Esophagus muscularis mucosa (tissue), 4 donors: ENCODE results near the gene FRMD5. TPM values are rescaled to one million over a fixed set of nuclear protein-coding genes. Genes with fewer than 3 reads are reported as not detected.

Source experiments
- DNase-seq: peaks from one replicate; pipeline ENCODE4 v3.0.0-alpha.2; 2017; ENCODE audit errors: extremely low spot score
- H3K27ac ChIP-seq, 4 donors: fragments of 200-600 bp; sonication (generic); replicated peaks in 1 of 4; 1 replicate in 3 of 4; 2 replicates in 1 of 4; pipeline ENCODE4 v1.5.1; 2016 to 2019; ENCODE audit warnings: mild to moderate bottlenecking in 1 of 4
- H3K27me3 ChIP-seq, 4 donors: fragments of 200-600 bp; sonication (generic); one replicate each; pipeline versions ENCODE4 v1.5.1 to v1.6.0; 2016 to 2019
- H3K36me3 ChIP-seq, 4 donors: fragments of 200-600 bp; sonication (generic); one replicate each; pipeline ENCODE4 v1.5.1; 2016 to 2019
- H3K4me1 ChIP-seq, 4 donors: fragments of 200-600 bp; sonication (generic); one replicate each; pipeline ENCODE4 v1.5.1; 2016 to 2019
- H3K4me3 ChIP-seq, 4 donors: fragments of 200-600 bp; sonication (generic); 1 replicate in 2 of 4; 2 replicates in 2 of 4; pipeline ENCODE4 v1.5.1; 2016 to 2019; ENCODE audit warnings: mild to moderate bottlenecking in 4 of 4, moderate library complexity in 1 of 4
- H3K9me3 ChIP-seq, 4 donors: fragments of 200-600 bp; sonication (generic); 1 replicate in 3 of 4; 2 replicates in 1 of 4; pipeline ENCODE4 v1.5.1; 2016 to 2019
- CTCF ChIP-seq, 3 experiments: fragments of 200-600 bp in 2 of 3; fragments of 450-650 bp in 1 of 3; sonication (generic) in 2 of 3; IDR thresholded peaks; one replicate each; pipeline ENCODE4 v1.5.1; 2017 to 2019; ENCODE audit warnings: antibody characterized with exemption in 3 of 3, mild to moderate bottlenecking in 2 of 3, moderate library complexity in 1 of 3
- EP300 ChIP-seq: sonication (generic); formaldehyde crosslinking; IDR thresholded peaks from one replicate; pipeline ENCODE4 v1.6.1; 2017; ENCODE audit warnings: antibody characterized with exemption
- POLR2A ChIP-seq: fragments of 450-650 bp; IDR thresholded peaks from one replicate; pipeline ENCODE4 v1.6.1; 2017; ENCODE audit warnings: antibody characterized with exemption, moderate library complexity, mild to moderate bottlenecking, low read depth
- POLR2AphosphoS5 ChIP-seq, 2 donors: sonication (generic); formaldehyde crosslinking; IDR thresholded peaks; one replicate each; pipeline ENCODE4 v1.6.1; 2017; ENCODE audit warnings: antibody characterized with exemption in 2 of 2
- WGBS: methylation state at CpG from one replicate; pipeline ENCODE4 v1.1.5; 2018; 5-methylcytosine and 5-hydroxymethylcytosine counted together
- intact Hi-C: fragments of 100-400 bp; cut with DNase I; formaldehyde crosslinking; loops from one replicate; pipeline ENCODE4 v1.15.1; 2023
- total RNA-seq, 4 donors: library from RNA; depleted of rRNA; stranded (reverse); fragments of >200 nt; gene quantifications; one replicate each; pipeline versions ENCODE4 v1.1.0 to v1.2.1, GENCODE V29; 2016

The FRMD5 gene
- total RNA-seq, 4 donors from 2014 or later, result 0.42 to 1.4 (median 0.67) TPM

- no peak overlapping the region for H3K27ac ChIP-seq
- intact Hi-C loops, result loop anchor here (5.0 to 10.0 kb wide), 2 partner anchors 167 to 315 kb away; no protein-coding TSS in a partner anchor
- H3K36me3 ChIP-seq, result no peaks in the 10 kb centered on the region
- TF ChIP-seq POLR2A (no peak), POLR2AphosphoS5 (IDR thresholded peaks at IDR 0.05) (no peak), EP300 (no peak), CTCF (IDR thresholded peaks at IDR 0.05) (no peak)
- H3K4me1 ChIP-seq, result peaks cover 0 to 5% (median under 1%) of the 10 kb centered on the region in 4 donors
- no peak overlapping the region for H3K4me3 ChIP-seq
- H3K27me3 ChIP-seq, result no peaks in the 10 kb centered on the region
- 75% methylated on average over 5 of the region's 5 CpGs for WGBS
- DNase-seq, result no peak
- no peaks in the 10 kb centered on the region for H3K9me3 ChIP-seq
Observed at GRCh38 chr15:43899928-43900327, 295.1 kb downstream of the FRMD5 start.

GRCh38 chr15:43898891-43899290 is 296.2 kb downstream of the FRMD5 start:
- peaks cover 3 to 8% (median 5%) of the 10 kb centered on the region in 4 donors for H3K4me1 ChIP-seq
- no peak overlapping the region for H3K4me3 ChIP-seq
- no peak for DNase-seq
- H3K27ac ChIP-seq, result no peak overlapping the region
- TF ChIP-seq EP300, result no peak
- no peak for TF ChIP-seq POLR2A
- TF ChIP-seq POLR2AphosphoS5 (IDR thresholded peaks at IDR 0.05), result no peak
- TF ChIP-seq CTCF (IDR thresholded peaks at IDR 0.05), result no peak
- H3K27me3 ChIP-seq, result no peaks in the 10 kb centered on the region
- no peaks in the 10 kb centered on the region for H3K9me3 ChIP-seq
- WGBS, result 87% methylated on average over 2 of the region's 2 CpGs
- intact Hi-C loops, result no loop called here
- no peaks in the 10 kb centered on the region for H3K36me3 ChIP-seq

GRCh38 chr15:43896543-43896942 is 298.5 kb downstream of the FRMD5 start:
- intact Hi-C loops, result no loop called here
- DNase-seq, result no peak
- H3K4me1 ChIP-seq, result peaks cover 9 to 13% (median 10%) of the 10 kb centered on the region in 4 donors
- H3K27me3 ChIP-seq, result no peaks in the 10 kb centered on the region
- H3K36me3 ChIP-seq, result no peaks in the 10 kb centered on the region
- no peak for TF ChIP-seq POLR2AphosphoS5 (IDR thresholded peaks at IDR 0.05)
- TF ChIP-seq POLR2A, result no peak
- no peak for TF ChIP-seq EP300
- TF ChIP-seq CTCF (IDR thresholded peaks at IDR 0.05), result no peak
- no peaks in the 10 kb centered on the region for H3K9me3 ChIP-seq
- no peak overlapping the region for H3K27ac ChIP-seq
- WGBS, result 86% methylated on average over 1 of the region's 1 CpG
- H3K4me3 ChIP-seq, result no peak overlapping the region

GRCh38 chr15:43895586-43895985 is 299.5 kb downstream of the FRMD5 start:
- H3K27ac ChIP-seq, result no peak overlapping the region
- 88% methylated on average over 3 of the region's 5 CpGs for WGBS

More at GRCh38 chr15:43895586-43895985, 299.5 kb downstream of the FRMD5 start:
- Histone ChIP-seq H3K27me3 (no peaks in the 10 kb centered on the region), H3K36me3 (no peaks in the 10 kb centered on the region), H3K9me3 (no peaks in the 10 kb centered on the region), H3K4me3 (no peak overlapping the region), H3K4me1 (peaks cover 9 to 13% (median 10%) of the 10 kb centered on the region in 4 donors)
- intact Hi-C loops, result no loop called here
- TF ChIP-seq POLR2AphosphoS5 (IDR thresholded peaks at IDR 0.05), result no peak
- TF ChIP-seq CTCF (IDR thresholded peaks at IDR 0.05), result no peak
- TF ChIP-seq EP300, result no peak
- no peak for TF ChIP-seq POLR2A
- no peak for DNase-seq
